H1 (cell line): ENCODE measurements around the gene FAAH. TPM values are rescaled to one million over a fixed set of nuclear protein-coding genes. Genes with fewer than 3 reads are reported as not detected.

Source experiments
- KDM5A ChIP-seq: fragments of 200-600 bp; IDR thresholded peaks from 2 replicates; pipeline ENCODE4 v1.7.1; 2012; ENCODE audit warnings: mild to moderate bottlenecking, low read length, inconsistent platforms, mixed read lengths
- TAF1 ChIP-seq: IDR thresholded peaks from 2 replicates; pipeline ENCODE4 v1.6.1; 2011; ENCODE audit warnings: mild to moderate bottlenecking, low read depth, low read length
- polyA plus RNA-seq, 7 experiments: library from polyadenylated mRNA; depleted of rRNA in 3 of 7; stranded (reverse) in 5 of 7; unstranded in 2 of 7; fragments of >200 nt in 5 of 7; fragments of 200-250 nt in 2 of 7; gene quantifications; 1 replicate in 5 of 7; 2 replicates in 1 of 7; 4 replicates in 1 of 7; pipeline versions ENCODE4 v1.2.1 to v1.2.3, GENCODE V29; 2011 to 2013; ENCODE audit warnings: missing spikeins in 2 of 7, mixed read lengths in 2 of 7
- total RNA-seq: library from RNA; stranded (reverse); fragmentation: NEBNext Ultra II Directional; extraction: Animal tissue kit (Norgen Biotek cat#: 25700); gene quantifications from 2 replicates; pipeline ENCODE4 v1.2.1, GENCODE V29; 2021
- TF ChIP-seq, protein P1 (sequence below): IDR thresholded peaks from 2 replicates; pipeline ENCODE4 v1.6.1; 2012; ENCODE audit warnings: inconsistent platforms

FAAH gene
- total and polyA plus RNA-seq, 2 of the 8 experiments (the other 6 are each of a cell fraction or from before 2014, with no cell fraction given), result 41.2 to 47.3 TPM

- no peak for TF ChIP-seq TAF1
- no peak for TF ChIP-seq KDM5A
- TF ChIP-seq, protein P1, sequence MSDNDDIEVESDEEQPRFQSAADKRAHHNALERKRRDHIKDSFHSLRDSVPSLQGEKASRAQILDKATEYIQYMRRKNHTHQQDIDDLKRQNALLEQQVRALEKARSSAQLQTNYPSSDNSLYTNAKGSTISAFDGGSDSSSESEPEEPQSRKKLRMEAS, result no peak
These were observed 21.4 kb downstream of the FAAH start (continued) for GRCh38 chr1:46415514-46415913.
